HG03469 (cell line): ENCODE data around the gene RPS6KA3.
"Not testable (repeated sequence)": the region's sequence is repeated elsewhere in the genome, so short reads cannot be mapped to it uniquely, and the experiment has no call there.

Source experiments
- ATAC-seq: cut with Tn5 transposase; IDR thresholded peaks from one replicate; pipeline ENCODE4 v1.9.1; 2021; ENCODE audit warnings: mild to moderate bottlenecking, moderate library complexity, moderate number of reproducible peaks; ENCODE audit not compliant: unreplicated experiment

The RPS6KA3 gene

GRCh38 chrX:20149326-20149725 is 117.4 kb downstream of the RPS6KA3 start:
- no peak for ATAC-seq

- no peak for ATAC-seq
Observed at GRCh38 chrX:20147561-20147960, 119.1 kb downstream of the RPS6KA3 start.

GRCh38 chrX:20144491-20144890 is 122.2 kb downstream of the RPS6KA3 start:
- no peak for ATAC-seq

- no peak for ATAC-seq
Observed at GRCh38 chrX:20143561-20143960, 123.1 kb downstream of the RPS6KA3 start.

GRCh38 chrX:20143111-20143510 is 123.6 kb downstream of the RPS6KA3 start:
- ATAC-seq = no peak

GRCh38 chrX:20141281-20142220 is 125.2 kb downstream of the RPS6KA3 start, which contains the start of gene EIF1AX:
Gene EIF1AX (minus strand): TSS chrX:20141838. CDS start chrX:20141640, 198 bp downstream.
- peak; percentile 94 for ATAC-seq

GRCh38 chrX:20140420-20140819 is 126.3 kb downstream of the RPS6KA3 start:
- no peak for ATAC-seq

GRCh38 chrX:20139966-20140365 is 126.7 kb downstream of the RPS6KA3 start:
- ATAC-seq = no peak

GRCh38 chrX:20135944-20136343 is 130.8 kb downstream of the RPS6KA3 start:
- no peak for ATAC-seq

- no peak for ATAC-seq
Observed at GRCh38 chrX:20132666-20133065, 134.0 kb downstream of the RPS6KA3 start.

- ATAC-seq = no peak
Observed at GRCh38 chrX:20130357-20130756, 136.4 kb downstream of the RPS6KA3 start.

GRCh38 chrX:20129547-20129946 is 137.2 kb downstream of the RPS6KA3 start:
- no peak for ATAC-seq

- no peak for ATAC-seq
Observed at GRCh38 chrX:20128670-20129069, 138.0 kb downstream of the RPS6KA3 start.

- ATAC-seq = not testable (repeated sequence)
Observed at GRCh38 chrX:20127440-20127839, 139.3 kb downstream of the RPS6KA3 start.

GRCh38 chrX:20126833-20127232 is 139.9 kb downstream of the RPS6KA3 start:
- not testable (repeated sequence) for ATAC-seq

GRCh38 chrX:20124964-20125363 is 141.7 kb downstream of the RPS6KA3 start:
- ATAC-seq = no peak

- no peak for ATAC-seq
Observed at GRCh38 chrX:20118065-20118824, 148.5 kb downstream of the RPS6KA3 start.

- ATAC-seq = no peak
Observed at GRCh38 chrX:20116577-20117240, 150.0 kb downstream of the RPS6KA3 start, which contains the start of gene MAP7D2. Gene MAP7D2 (minus strand): TSS chrX:20116907. CDS start chrX:20116879, 28 bp downstream.

- ATAC-seq = no peak
Observed at GRCh38 chrX:20116087-20116576, 150.6 kb downstream of the RPS6KA3 start.

- no peak for ATAC-seq
Observed at GRCh38 chrX:20112022-20112774, 154.5 kb downstream of the RPS6KA3 start.
